K562 (cell line): Measurements from ENCODE around the gene PIK3AP1. TPM values are rescaled to one million over a fixed set of nuclear protein-coding genes. Genes with fewer than 3 reads are reported as not detected.

Source experiments
- ATAC-seq: fragments of 200-7000 bp; cut with Tn5 transposase; 3 replicates; pipeline ENCODE4 v1.9.1; 2020; ENCODE audit warnings: moderate library complexity
- BruUV-seq: library from RNA; stranded (reverse); fragments of 400-500 nt; replicated peaks from 2 replicates; lab custom pipeline; 2021; lab: Mats Ljungman, UMichigan
- CTCF ChIA-PET: fragments of 300-600 bp; formaldehyde crosslinking; extraction: SDS; loops from one replicate; lab custom pipeline; 2021; ENCODE audit warnings: low intra/inter-chr PET ratio; lab: Yijun Ruan, JAX
- POLR2A ChIA-PET: fragments of 300-600, 350-650 bp; sonication (Branson Sonifier 250); formaldehyde crosslinking; extraction: SDS; loops from one replicate; lab custom pipeline; 2021; ENCODE audit warnings: antibody characterized with exemption, inconsistent platforms; lab: Yijun Ruan, JAX
- DNase-seq, 4 experiments: peaks; one replicate each; pipeline versions ENCODE4 v3.0.0 to v3.0.0-alpha.2; 2011 to 2018; ENCODE audit warnings: low spot score in 3 of 4, mixed read lengths in 3 of 4; ENCODE audit errors: extremely low read depth in 1 of 4
- FAIRE-seq: peaks from 2 replicates; lab custom pipeline; 2011; peaks lifted over from hg19 to GRCh38; lab: Jason Lieb, UNC
- H2AFZ ChIP-seq: 2 replicates; pipeline ENCODE4 v1.6.0; 2011; ENCODE audit warnings: low read depth, low read length, control low read depth, inconsistent platforms
- H3K27ac ChIP-seq: fragments of 200-600 bp; 3 replicates; pipeline ENCODE4 v1.8.0; 2011; ENCODE audit warnings: low read depth, mild to moderate bottlenecking, control low read depth, inconsistent platforms, low read length, moderate library complexity, mixed read lengths; ENCODE audit errors: extremely low read depth
- H3K27me3 ChIP-seq, 2 experiments: fragments of 300-600 bp in 1 of 2; 2 replicates in 1 of 2; 3 replicates in 1 of 2; pipeline versions ENCODE4 v1.6.0 to v1.8.0; 2011; ENCODE audit warnings: inconsistent platforms in 2 of 2, low read length in 2 of 2, mild to moderate bottlenecking in 1 of 2, mixed read lengths in 1 of 2, moderate library complexity in 1 of 2; ENCODE audit not compliant: control insufficient read depth in 2 of 2, insufficient read depth in 2 of 2
- H3K36me3 ChIP-seq: fragments of 300-600 bp; 3 replicates; pipeline ENCODE4 v1.8.0; 2011; ENCODE audit warnings: mild to moderate bottlenecking, low read length, inconsistent platforms; ENCODE audit not compliant: control insufficient read depth, insufficient read depth
- H3K4me1 ChIP-seq, 2 experiments: fragments of 200-600 bp in 1 of 2; replicated peaks in 1 of 2; 2 replicates in 1 of 2; 3 replicates in 1 of 2; pipeline versions ENCODE4 v1.5.1 to v1.8.0; 2011; ENCODE audit warnings: inconsistent platforms in 2 of 2, low read length in 2 of 2, mild to moderate bottlenecking in 1 of 2, mixed read lengths in 1 of 2, moderate library complexity in 1 of 2; ENCODE audit not compliant: control insufficient read depth in 2 of 2, insufficient read depth in 2 of 2
- H3K4me2 ChIP-seq: 2 replicates; pipeline ENCODE4 v1.6.1; 2011; ENCODE audit warnings: low read length, control low read depth, inconsistent platforms, mixed read lengths; ENCODE audit not compliant: insufficient read depth
- H3K4me3 ChIP-seq: fragments of 200-600 bp; sonication (generic), shearing (Covaris generic); 2 replicates; pipeline ENCODE4 v1.5.1; 2016; ENCODE audit warnings: control low read depth, inconsistent platforms
- H3K79me2 ChIP-seq: fragments of 200-600 bp; 3 replicates; pipeline ENCODE4 v1.8.0; 2011; ENCODE audit warnings: low read length, inconsistent platforms; ENCODE audit not compliant: control insufficient read depth, insufficient read depth
- H3K9ac ChIP-seq, 2 experiments: 2 replicates each; pipeline versions ENCODE4 v1.6.0 to v1.6.1; 2011; ENCODE audit warnings: low read depth in 2 of 2, low read length in 2 of 2, control low read depth in 1 of 2, inconsistent platforms in 1 of 2, mild to moderate bottlenecking in 1 of 2, mixed read lengths in 1 of 2; ENCODE audit not compliant: insufficient read depth in 1 of 2
- H3K9me1 ChIP-seq: one replicate; pipeline ENCODE4 v1.6.0; 2011; ENCODE audit warnings: inconsistent platforms, mild to moderate bottlenecking, low read length, moderate library complexity; ENCODE audit not compliant: control insufficient read depth, insufficient read depth
- H3K9me3 ChIP-seq: replicated peaks from 2 replicates; pipeline ENCODE4 v1.5.1; 2011; ENCODE audit warnings: low read depth, low read length, inconsistent platforms; ENCODE audit not compliant: control insufficient read depth, insufficient read depth
- H4K20me1 ChIP-seq: replicated peaks from 2 replicates; pipeline ENCODE4 v1.6.1; 2011; ENCODE audit warnings: low read length, inconsistent platforms, mixed read lengths; ENCODE audit not compliant: control insufficient read depth, insufficient read depth
- CC2D1A ChIP-seq: fragments of 450-650 bp; IDR thresholded peaks from 2 replicates; pipeline ENCODE4 v1.6.1; 2017; ENCODE audit warnings: mild to moderate bottlenecking
- EHMT2 ChIP-seq: fragments of 450-650 bp; IDR thresholded peaks from 2 replicates; pipeline ENCODE4 v1.6.1; 2018; ENCODE audit warnings: antibody characterized with exemption
- HMG20B ChIP-seq: fragments of 250-450 bp; sonication (Bioruptor Pico); IDR thresholded peaks from 2 replicates; pipeline ENCODE4 v1.5.0; 2021; ENCODE audit warnings: mild to moderate bottlenecking
- HMGN3 ChIP-seq: IDR thresholded peaks from 2 replicates; pipeline ENCODE4 v1.6.1; 2011; ENCODE audit warnings: borderline replicate concordance, low read depth, mild to moderate bottlenecking, mixed read lengths, low read length; ENCODE audit not compliant: insufficient read length; ENCODE audit errors: extremely low read depth
- IFI16 ChIP-seq: fragments of 250-450 bp; sonication (Bioruptor Pico); IDR thresholded peaks from 2 replicates; pipeline ENCODE4 v2.1.2; 2022; ENCODE audit warnings: mild to moderate bottlenecking, inconsistent platforms
- KHSRP ChIP-seq: fragments of 450-650 bp; IDR thresholded peaks from 2 replicates; pipeline ENCODE4 v1.6.1; 2017
- PHF8 ChIP-seq: fragments of 200-600 bp; sonication (generic); IDR thresholded peaks from 2 replicates; pipeline ENCODE4 v1.6.1; 2012; ENCODE audit warnings: mixed run types, mild to moderate bottlenecking, inconsistent platforms, low read length, moderate library complexity, borderline replicate concordance
- POLR2AphosphoS5 ChIP-seq: IDR thresholded peaks from 2 replicates; pipeline ENCODE4 v1.6.1; 2011; ENCODE audit warnings: mild to moderate bottlenecking, low read depth, low read length, moderate library complexity; ENCODE audit not compliant: control insufficient read depth, insufficient read depth
- RFX5 ChIP-seq: IDR thresholded peaks from 2 replicates; pipeline ENCODE4 v1.6.1; 2011; ENCODE audit warnings: low read depth, mild to moderate bottlenecking, improper control_type of control experiment, low read length
- SMARCA4 ChIP-seq: fragments of 450-650 bp; IDR thresholded peaks from 2 replicates; pipeline ENCODE4 v1.6.1; 2016
- ZKSCAN8 ChIP-seq: fragments of 200-800 bp; sonication (Bioruptor generic); IDR thresholded peaks from 2 replicates; pipeline ENCODE4 v1.6.1; 2016; ENCODE audit warnings: missing genetic modification characterization, missing compliant biosample characterization
- ZNF239 ChIP-seq: fragments of 250-450 bp; sonication (Bioruptor Pico); IDR thresholded peaks from 2 replicates; pipeline ENCODE4 v1.4.0; 2020; ENCODE audit warnings: mild to moderate bottlenecking
- ZNF324 ChIP-seq: fragments of 250-450 bp; sonication (Bioruptor Pico); IDR thresholded peaks from 2 replicates; pipeline ENCODE4 v1.4.0; 2020; ENCODE audit warnings: mild to moderate bottlenecking
- WGBS: fragments of 100-300 bp; shearing (Covaris generic); methylation state at CpG from one replicate; pipeline ENCODE4 v1.1.6; 2016; ENCODE audit warnings: low coverage, mixed read lengths; ENCODE audit not compliant: insufficient coverage; ENCODE audit errors: missing lambda C conversion rate; 5-methylcytosine and 5-hydroxymethylcytosine counted together
- in situ Hi-C: fragments of 300-500 bp; cut with MboI; formaldehyde crosslinking; loops from 4 replicates; pipeline ENCODE4 v1.15.0; 2018; ENCODE audit warnings: inconsistent platforms, mixed read lengths
- intact Hi-C: fragments of 100-400 bp; cut with micrococcal nuclease; formaldehyde crosslinking; loops from 2 replicates; pipeline ENCODE4 v1.14.2; 2022
- polyA plus RNA-seq, 8 experiments: library from polyadenylated mRNA; depleted of rRNA in 4 of 8; stranded (reverse) in 5 of 8; unstranded in 3 of 8; fragments of >200 nt; fragmentation: Nextera tagmentation in 2 of 8; fragmentation: Illumina TruSeq in 1 of 8; extraction: Ambion mirVana in 2 of 8; extraction: Trizol in 1 of 8; gene quantifications; 2 replicates each; pipeline versions ENCODE4 v1.2.1 to v1.2.3, GENCODE V29; 2011 to 2014; ENCODE audit warnings: inconsistent platforms in 1 of 8, missing spikeins in 1 of 8
- total RNA-seq, 7 experiments: library from RNA; depleted of rRNA in 6 of 7; stranded (reverse); fragments of >200 nt in 6 of 7; fragmentation: Illumina TruSeq in 2 of 7; extraction: Trizol in 2 of 7; gene quantifications; 2 replicates each; pipeline versions ENCODE4 v1.2.1 to v1.2.3, GENCODE V29; 2011 to 2021; ENCODE audit warnings: low replicate concordance in 1 of 7
- TF ChIP-seq, protein P1 (sequence below), 3 experiments: fragments of 200-800 bp in 1 of 3; sonication (Bioruptor generic) in 1 of 3; sonication (generic) in 1 of 3; formaldehyde crosslinking in 1 of 3; IDR thresholded peaks; 2 replicates each; pipeline versions ENCODE4 v1.6.1 to v1.8.0; 2016 to 2022; ENCODE audit warnings: mild to moderate bottlenecking in 2 of 3, missing compliant biosample characterization in 2 of 3, missing genetic modification characterization in 2 of 3, missing genetic modification reagents in 1 of 3
- TF ChIP-seq, protein P2 (sequence below): fragments of 250-450 bp; sonication (Bioruptor Pico); IDR thresholded peaks from 2 replicates; pipeline ENCODE4 v1.4.0; 2020; ENCODE audit warnings: mild to moderate bottlenecking, moderate library complexity
- TF ChIP-seq, protein P3 (sequence below): sonication (generic); formaldehyde crosslinking; IDR thresholded peaks from 2 replicates; pipeline ENCODE4 v1.8.1; 2022; ENCODE audit warnings: missing genetic modification reagents
- TF ChIP-seq, protein P4 (sequence below): fragments of 250-450 bp; sonication (Bioruptor Pico); IDR thresholded peaks from 2 replicates; pipeline ENCODE4 v1.5.0; 2021; ENCODE audit warnings: mild to moderate bottlenecking, borderline replicate concordance

Gene PIK3AP1
- total and polyA plus RNA-seq, 9 of the 15 experiments (the other 6 are each of a cell fraction or from before 2014, with no cell fraction given), result 0.20 to 2.4 (median 1.4) TPM

DNA sequence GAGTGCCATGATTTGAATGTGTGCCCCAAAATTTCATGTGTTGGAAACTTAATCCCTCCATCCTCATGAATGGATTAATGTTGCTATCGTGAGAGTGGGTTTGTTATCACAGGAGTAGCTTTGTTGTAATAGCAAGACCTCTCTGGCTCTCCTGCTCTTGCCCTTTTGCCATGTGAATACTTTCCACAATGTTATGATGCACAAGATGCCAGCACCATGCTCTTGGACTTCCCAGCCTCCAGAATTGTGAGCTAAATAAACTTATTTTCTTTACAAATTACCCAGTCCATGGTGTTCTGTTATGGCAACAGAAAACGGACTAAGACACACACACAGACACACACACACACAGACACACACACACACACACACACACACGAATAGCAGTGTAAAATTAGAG, 82.2 kb downstream of the PIK3AP1 start (continued):
- TF ChIP-seq HMG20B (CRISPR knock-in tag) (no peak), CC2D1A (no peak), ZNF324 (CRISPR knock-in tag) (no peak), POLR2AphosphoS5 (no peak), SMARCA4 (no peak), PHF8 (no peak), RFX5 (no peak), KHSRP (no peak), EHMT2 (no peak)
- TF ChIP-seq, protein P1, sequence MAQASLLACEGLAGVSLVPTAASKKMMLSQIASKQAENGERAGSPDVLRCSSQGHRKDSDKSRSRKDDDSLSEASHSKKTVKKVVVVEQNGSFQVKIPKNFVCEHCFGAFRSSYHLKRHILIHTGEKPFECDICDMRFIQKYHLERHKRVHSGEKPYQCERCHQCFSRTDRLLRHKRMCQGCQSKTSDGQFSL (CRISPR knock-in tag; IDR thresholded peaks at IDR 0.05), result no peak
- TF ChIP-seq, protein P1 (tag; IDR thresholded peaks at IDR 0.05), result no peak

DNA sequence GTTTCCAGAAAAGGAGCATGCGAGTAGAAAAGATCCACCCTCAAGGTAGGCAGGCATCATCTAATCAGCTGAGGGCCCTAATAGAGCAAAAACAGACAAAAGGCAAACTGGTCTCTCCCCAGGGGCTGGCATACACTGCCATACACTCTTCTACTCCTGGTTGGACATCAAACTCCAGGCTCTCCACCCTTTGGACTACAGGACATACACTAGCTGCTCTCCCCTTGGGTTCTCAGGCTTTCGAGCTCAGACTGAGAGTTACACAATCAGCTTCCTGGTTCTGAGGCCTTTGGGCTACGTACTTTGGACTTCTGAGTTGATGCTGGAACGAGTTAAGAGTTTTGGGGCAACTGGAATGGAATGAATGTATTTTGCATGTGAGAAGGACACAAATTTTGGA, 82.6 kb downstream of the PIK3AP1 start:
- ATAC-seq (no peak), DNase-seq (no peak), FAIRE-seq (no peak)
- in situ Hi-C loops, result no loop called here
- no peaks in the 10 kb centered on the region for H4K20me1 ChIP-seq
- no peak overlapping the region for H3K4me3 ChIP-seq
- no peak overlapping the region for H3K27ac ChIP-seq
- no peaks in the 10 kb centered on the region for H3K9me3 ChIP-seq
- no peaks in the 10 kb centered on the region for H3K79me2 ChIP-seq
- intact Hi-C loops, result no loop called here
- CTCF ChIA-PET, result no interaction called here
- no peaks in the 10 kb centered on the region for H3K36me3 ChIP-seq
- BruUV-seq, result no TSS peak
- no peak overlapping the region for H2AFZ ChIP-seq
- no peaks in the 10 kb centered on the region for H3K9me1 ChIP-seq
- H3K9ac ChIP-seq, result no peak overlapping the region
- H3K4me1 ChIP-seq, result peaks cover 0 to 3% of the 10 kb centered on the region in 2 experiments; a peak in 2 of 5 replicates
- H3K4me2 ChIP-seq, result no peak overlapping the region
- POLR2A ChIA-PET, result no interaction called here
- 17% methylated on average over 4 of the region's 4 CpGs for WGBS
- H3K27me3 ChIP-seq, result peaks cover 0 to 5% of the 10 kb centered on the region in 2 experiments; a peak in 1 of 5 replicates
- TF ChIP-seq, protein P2, sequence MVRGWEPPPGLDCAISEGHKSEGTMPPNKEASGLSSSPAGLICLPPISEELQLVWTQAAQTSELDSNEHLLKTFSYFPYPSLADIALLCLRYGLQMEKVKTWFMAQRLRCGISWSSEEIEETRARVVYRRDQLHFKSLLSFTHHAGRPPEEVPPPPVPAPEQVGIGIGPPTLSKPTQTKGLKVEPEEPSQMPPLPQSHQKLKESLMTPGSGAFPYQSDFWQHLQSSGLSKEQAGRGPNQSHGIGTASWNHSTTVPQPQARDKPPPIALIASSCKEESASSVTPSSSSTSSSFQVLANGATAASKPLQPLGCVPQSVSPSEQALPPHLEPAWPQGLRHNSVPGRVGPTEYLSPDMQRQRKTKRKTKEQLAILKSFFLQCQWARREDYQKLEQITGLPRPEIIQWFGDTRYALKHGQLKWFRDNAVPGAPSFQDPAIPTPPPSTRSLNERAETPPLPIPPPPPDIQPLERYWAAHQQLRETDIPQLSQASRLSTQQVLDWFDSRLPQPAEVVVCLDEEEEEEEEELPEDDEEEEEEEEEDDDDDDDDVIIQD, result no peak
- TF ChIP-seq IFI16 (no peak), ZKSCAN8 (no peak), HMGN3 (no peak), ZNF239 (CRISPR knock-in tag) (no peak)
- TF ChIP-seq, protein P3, sequence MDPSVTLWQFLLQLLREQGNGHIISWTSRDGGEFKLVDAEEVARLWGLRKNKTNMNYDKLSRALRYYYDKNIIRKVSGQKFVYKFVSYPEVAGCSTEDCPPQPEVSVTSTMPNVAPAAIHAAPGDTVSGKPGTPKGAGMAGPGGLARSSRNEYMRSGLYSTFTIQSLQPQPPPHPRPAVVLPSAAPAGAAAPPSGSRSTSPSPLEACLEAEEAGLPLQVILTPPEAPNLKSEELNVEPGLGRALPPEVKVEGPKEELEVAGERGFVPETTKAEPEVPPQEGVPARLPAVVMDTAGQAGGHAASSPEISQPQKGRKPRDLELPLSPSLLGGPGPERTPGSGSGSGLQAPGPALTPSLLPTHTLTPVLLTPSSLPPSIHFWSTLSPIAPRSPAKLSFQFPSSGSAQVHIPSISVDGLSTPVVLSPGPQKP (CRISPR knock-in tag), result no peak
- TF ChIP-seq, protein P4, sequence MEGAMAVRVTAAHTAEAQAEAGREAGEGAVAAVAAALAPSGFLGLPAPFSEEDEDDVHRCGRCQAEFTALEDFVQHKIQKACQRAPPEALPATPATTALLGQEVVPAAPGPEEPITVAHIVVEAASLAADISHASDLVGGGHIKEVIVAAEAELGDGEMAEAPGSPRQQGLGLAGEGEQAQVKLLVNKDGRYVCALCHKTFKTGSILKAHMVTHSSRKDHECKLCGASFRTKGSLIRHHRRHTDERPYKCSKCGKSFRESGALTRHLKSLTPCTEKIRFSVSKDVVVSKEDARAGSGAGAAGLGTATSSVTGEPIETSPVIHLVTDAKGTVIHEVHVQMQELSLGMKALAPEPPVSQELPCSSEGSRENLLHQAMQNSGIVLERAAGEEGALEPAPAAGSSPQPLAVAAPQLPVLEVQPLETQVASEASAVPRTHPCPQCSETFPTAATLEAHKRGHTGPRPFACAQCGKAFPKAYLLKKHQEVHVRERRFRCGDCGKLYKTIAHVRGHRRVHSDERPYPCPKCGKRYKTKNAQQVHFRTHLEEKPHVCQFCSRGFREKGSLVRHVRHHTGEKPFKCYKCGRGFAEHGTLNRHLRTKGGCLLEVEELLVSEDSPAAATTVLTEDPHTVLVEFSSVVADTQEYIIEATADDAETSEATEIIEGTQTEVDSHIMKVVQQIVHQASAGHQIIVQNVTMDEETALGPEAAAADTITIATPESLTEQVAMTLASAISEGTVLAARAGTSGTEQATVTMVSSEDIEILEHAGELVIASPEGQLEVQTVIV (CRISPR knock-in tag), result no peak
